Measurements from ENCODE around the gene HMG20A. TPM values are rescaled to one million over a fixed set of nuclear protein-coding genes. Genes with fewer than 3 reads are reported as not detected.
A peak's percentile ranks its signal among the peaks of the same experiment; 100 is the strongest.

The HMG20A gene
- 1 to 10 TPM; 6.5 to 7.0 TPM for polyA plus RNA-seq

GRCh38 chr15:77420610-77421369 lies at the start of gene HMG20A:
Gene HMG20A (plus strand): TSS chr15:77420888. CDS start chr15:77458408, 37,520 bp downstream.
- no peaks in the 10 kb centered on the region for H3K4me1 ChIP-seq (ENCODE audit: control insufficient read depth in 2 of 2, insufficient read depth in 2 of 2, low read length in 1 of 2)
- 0 to 1% methylated on average over 24 to 25 of the region's 25 CpGs for WGBS, 2 donors

DNA sequence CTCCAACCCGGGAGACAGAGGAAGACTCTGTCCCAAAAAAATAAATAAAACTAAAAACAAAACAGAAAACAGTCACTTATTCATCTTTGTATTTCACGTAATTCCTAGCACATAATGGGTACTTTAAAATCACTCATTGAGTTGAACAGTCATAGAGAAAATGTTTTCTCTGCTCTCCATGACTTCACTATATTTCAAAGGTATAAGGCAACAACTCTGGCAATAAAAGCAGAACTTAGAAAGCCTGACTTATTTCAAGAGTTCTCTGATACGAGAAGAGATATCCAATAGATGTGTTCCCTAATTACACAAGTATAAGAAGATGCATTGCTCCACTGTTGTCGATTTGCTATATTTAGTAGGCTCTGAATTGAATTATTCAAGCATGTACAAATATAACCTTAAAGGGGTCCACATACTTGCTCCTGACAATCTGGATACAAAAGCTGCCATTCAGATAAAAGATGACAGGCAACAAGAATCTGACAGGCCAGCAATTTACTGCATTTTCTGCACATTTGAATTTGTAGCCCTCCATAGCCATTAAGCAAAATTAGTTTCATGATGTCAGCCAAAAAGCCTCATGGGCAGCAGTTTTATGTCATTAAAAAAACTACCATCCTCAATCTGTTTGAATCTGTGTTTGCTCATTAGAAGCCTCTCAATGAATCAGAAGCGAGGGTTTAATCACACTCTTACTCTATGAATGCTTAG lies 48.7 kb upstream of the HMG20A start:
- H3K27me3 ChIP-seq (ENCODE audit: control insufficient read depth in 1 of 2, insufficient read depth in 2 of 2, low read length in 2 of 2), result no peaks in the 10 kb centered on the region
- H3K4me1 ChIP-seq (ENCODE audit: control insufficient read depth in 2 of 2, insufficient read depth in 2 of 2, low read length in 1 of 2), result no peaks in the 10 kb centered on the region
- no peak overlapping the region for H3K4me3 ChIP-seq (ENCODE audit: low read depth in 1 of 2, low read length in 2 of 2)
- H3K9me3 ChIP-seq (ENCODE audit: control insufficient read depth in 2 of 2, insufficient read depth in 1 of 2, low read depth in 1 of 2, low read length in 1 of 2), result no peaks in the 10 kb centered on the region
- no peaks in the 10 kb centered on the region for H3K36me3 ChIP-seq (ENCODE audit: control insufficient read depth in 2 of 2, insufficient read depth in 2 of 2, low read length in 1 of 2)
- WGBS, 2 donors, result 86 to 90% methylated on average over 5 of the region's 5 CpGs
- H3K27ac ChIP-seq (ENCODE audit: low read depth in 2 of 2, low read length in 1 of 2), result no peak overlapping the region

More at GRCh38 chr15:77420610-77421369, at the start of gene HMG20A:
- H3K27me3 ChIP-seq (ENCODE audit: control insufficient read depth in 1 of 2, insufficient read depth in 2 of 2, low read length in 2 of 2), result no peaks in the 10 kb centered on the region
- peak within 1 kb of the TSS; percentile 94 to 96 for H3K27ac ChIP-seq (ENCODE audit: low read depth in 2 of 2, low read length in 1 of 2)
- peak within 1 kb of the TSS; percentile 88 to 99 for H3K4me3 ChIP-seq (ENCODE audit: low read depth in 1 of 2, low read length in 2 of 2)
- H3K36me3 ChIP-seq (ENCODE audit: control insufficient read depth in 2 of 2, insufficient read depth in 2 of 2, low read length in 1 of 2), result no peaks in the 10 kb centered on the region
- no peaks in the 10 kb centered on the region for H3K9me3 ChIP-seq (ENCODE audit: control insufficient read depth in 2 of 2, insufficient read depth in 1 of 2, low read depth in 1 of 2, low read length in 1 of 2)

DNA sequence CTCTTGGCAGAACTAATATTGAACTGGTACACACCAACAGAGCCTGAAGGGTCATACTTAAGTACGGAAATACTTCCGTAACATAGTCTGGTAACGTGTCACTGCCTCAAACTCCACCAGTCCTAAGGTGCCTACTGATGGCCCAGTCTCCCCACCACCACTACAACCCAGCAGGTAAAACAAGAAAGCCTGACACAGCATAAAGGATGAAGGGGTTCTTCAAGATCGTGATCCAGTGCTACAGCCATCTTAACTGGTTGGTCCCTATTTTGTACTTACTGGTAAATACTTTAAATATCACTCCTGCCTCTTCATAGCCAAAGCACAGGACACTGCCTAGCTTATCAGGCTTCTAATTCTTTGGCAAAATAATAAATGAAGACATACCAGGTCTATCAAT lies 47.2 kb upstream of the HMG20A start:
- WGBS, 2 donors, result 73 to 82% methylated on average over 4 of the region's 4 CpGs

DNA sequence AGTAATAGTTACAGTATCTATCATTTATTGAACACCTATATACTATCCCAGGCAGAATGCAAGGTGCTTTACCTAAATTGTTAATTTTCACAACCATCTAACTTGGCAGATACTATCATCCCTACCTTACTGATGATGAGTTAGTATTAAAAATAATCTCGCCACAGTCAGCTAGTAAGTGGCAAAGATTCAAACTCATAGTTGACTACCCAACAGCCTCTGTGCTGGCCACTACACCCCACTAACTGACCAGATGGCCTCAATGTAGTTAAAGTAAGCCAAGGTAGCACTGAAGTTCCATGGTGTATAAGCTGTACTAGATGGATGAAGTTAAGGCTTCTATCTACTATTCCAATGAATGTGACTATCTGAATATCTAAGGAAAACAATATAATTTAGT lies 45.6 kb upstream of the HMG20A start:
- Histone ChIP-seq H3K27ac (ENCODE audit: low read depth in 2 of 2, low read length in 1 of 2) (no peak overlapping the region), H3K27me3 (ENCODE audit: control insufficient read depth in 1 of 2, insufficient read depth in 2 of 2, low read length in 2 of 2) (no peaks in the 10 kb centered on the region), H3K4me1 (ENCODE audit: control insufficient read depth in 2 of 2, insufficient read depth in 2 of 2, low read length in 1 of 2) (no peaks in the 10 kb centered on the region), H3K36me3 (ENCODE audit: control insufficient read depth in 2 of 2, insufficient read depth in 2 of 2, low read length in 1 of 2) (no peaks in the 10 kb centered on the region), H3K4me3 (ENCODE audit: low read depth in 1 of 2, low read length in 2 of 2) (no peak overlapping the region), H3K9me3 (ENCODE audit: control insufficient read depth in 2 of 2, insufficient read depth in 1 of 2, low read depth in 1 of 2, low read length in 1 of 2) (no peaks in the 10 kb centered on the region)
- WGBS, 2 donors, result 94 to 98% methylated on average over 1 of the region's 1 CpG

More for the DNA sequence above, 47.2 kb upstream of the HMG20A start:
- Histone ChIP-seq H3K27me3 (ENCODE audit: control insufficient read depth in 1 of 2, insufficient read depth in 2 of 2, low read length in 2 of 2) (no peaks in the 10 kb centered on the region), H3K36me3 (ENCODE audit: control insufficient read depth in 2 of 2, insufficient read depth in 2 of 2, low read length in 1 of 2) (no peaks in the 10 kb centered on the region), H3K27ac (ENCODE audit: low read depth in 2 of 2, low read length in 1 of 2) (no peak overlapping the region), H3K4me1 (ENCODE audit: control insufficient read depth in 2 of 2, insufficient read depth in 2 of 2, low read length in 1 of 2) (no peaks in the 10 kb centered on the region), H3K9me3 (ENCODE audit: control insufficient read depth in 2 of 2, insufficient read depth in 1 of 2, low read depth in 1 of 2, low read length in 1 of 2) (no peaks in the 10 kb centered on the region), H3K4me3 (ENCODE audit: low read depth in 1 of 2, low read length in 2 of 2) (no peak overlapping the region)

GRCh38 chr15:77376770-77377169 lies 43.9 kb upstream of the HMG20A start:
- WGBS, 2 donors, result 82 to 94% methylated on average over 1 of the region's 1 CpG
- Histone ChIP-seq H3K4me3 (ENCODE audit: low read depth in 1 of 2, low read length in 2 of 2) (no peak overlapping the region), H3K27me3 (ENCODE audit: control insufficient read depth in 1 of 2, insufficient read depth in 2 of 2, low read length in 2 of 2) (no peaks in the 10 kb centered on the region), H3K4me1 (ENCODE audit: control insufficient read depth in 2 of 2, insufficient read depth in 2 of 2, low read length in 1 of 2) (no peaks in the 10 kb centered on the region), H3K36me3 (ENCODE audit: control insufficient read depth in 2 of 2, insufficient read depth in 2 of 2, low read length in 1 of 2) (no peaks in the 10 kb centered on the region), H3K27ac (ENCODE audit: low read depth in 2 of 2, low read length in 1 of 2) (no peak overlapping the region), H3K9me3 (ENCODE audit: control insufficient read depth in 2 of 2, insufficient read depth in 1 of 2, low read depth in 1 of 2, low read length in 1 of 2) (no peaks in the 10 kb centered on the region)

GRCh38 chr15:77380033-77380432 lies 40.7 kb upstream of the HMG20A start:
- no peaks in the 10 kb centered on the region for H3K4me1 ChIP-seq (ENCODE audit: control insufficient read depth in 2 of 2, insufficient read depth in 2 of 2, low read length in 1 of 2)
- H3K4me3 ChIP-seq (ENCODE audit: low read depth in 1 of 2, low read length in 2 of 2), result no peak overlapping the region
- no peaks in the 10 kb centered on the region for H3K9me3 ChIP-seq (ENCODE audit: control insufficient read depth in 2 of 2, insufficient read depth in 1 of 2, low read depth in 1 of 2, low read length in 1 of 2)
- 85 to 97% methylated on average over 4 of the region's 4 CpGs for WGBS, 2 donors
- no peaks in the 10 kb centered on the region for H3K27me3 ChIP-seq (ENCODE audit: control insufficient read depth in 1 of 2, insufficient read depth in 2 of 2, low read length in 2 of 2)
- H3K27ac ChIP-seq (ENCODE audit: low read depth in 2 of 2, low read length in 1 of 2), result no peak overlapping the region
- H3K36me3 ChIP-seq (ENCODE audit: control insufficient read depth in 2 of 2, insufficient read depth in 2 of 2, low read length in 1 of 2), result no peaks in the 10 kb centered on the region

- no peak overlapping the region for H3K27ac ChIP-seq (ENCODE audit: low read depth in 2 of 2, low read length in 1 of 2)
- no peaks in the 10 kb centered on the region for H3K9me3 ChIP-seq (ENCODE audit: control insufficient read depth in 2 of 2, insufficient read depth in 1 of 2, low read depth in 1 of 2, low read length in 1 of 2)
- no peak overlapping the region for H3K4me3 ChIP-seq (ENCODE audit: low read depth in 1 of 2, low read length in 2 of 2)
- H3K4me1 ChIP-seq (ENCODE audit: control insufficient read depth in 2 of 2, insufficient read depth in 2 of 2, low read length in 1 of 2), result no peaks in the 10 kb centered on the region
- no peaks in the 10 kb centered on the region for H3K27me3 ChIP-seq (ENCODE audit: control insufficient read depth in 1 of 2, insufficient read depth in 2 of 2, low read length in 2 of 2)
- H3K36me3 ChIP-seq (ENCODE audit: control insufficient read depth in 2 of 2, insufficient read depth in 2 of 2, low read length in 1 of 2), result no peaks in the 10 kb centered on the region
Measured at GRCh38 chr15:77384086-77384485, 36.6 kb upstream of the HMG20A start.

DNA sequence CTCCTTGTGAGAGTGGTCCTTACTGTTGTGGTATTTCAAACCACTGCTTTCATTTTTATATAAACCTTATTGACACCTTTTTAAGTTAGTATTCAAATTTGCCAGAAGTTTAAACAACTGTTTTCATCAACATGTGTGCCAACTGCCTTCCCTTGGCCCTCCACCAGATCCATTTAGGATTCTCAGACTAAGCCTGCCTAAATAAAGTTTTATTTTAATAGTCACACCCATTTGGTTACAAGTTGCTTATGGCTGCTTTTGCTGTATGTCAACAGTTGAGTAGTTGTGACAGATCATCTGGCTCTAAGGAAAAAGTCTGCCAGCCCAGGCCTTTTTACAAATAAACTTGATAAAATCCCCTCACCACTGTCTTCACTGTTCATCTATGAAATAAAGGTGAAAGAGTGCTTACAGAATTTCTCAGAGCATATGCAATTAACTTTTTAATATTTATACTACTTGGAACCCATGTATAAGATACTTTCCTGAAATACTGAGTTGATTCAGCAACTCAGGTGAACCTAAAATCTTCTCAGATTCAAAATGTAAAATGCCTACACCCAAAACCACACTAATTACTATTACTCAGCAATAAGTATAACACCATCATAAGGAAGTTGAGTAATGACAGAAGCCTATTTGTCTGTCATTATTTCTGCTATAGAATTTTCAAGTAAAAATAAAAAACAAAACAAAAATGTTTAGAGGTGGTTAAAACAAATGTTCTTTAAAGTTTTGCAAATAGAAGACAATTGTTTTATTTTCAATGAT lies 35.9 kb upstream of the HMG20A start:
- H3K4me1 ChIP-seq (ENCODE audit: control insufficient read depth in 2 of 2, insufficient read depth in 2 of 2, low read length in 1 of 2), result no peaks in the 10 kb centered on the region
- no peaks in the 10 kb centered on the region for H3K27me3 ChIP-seq (ENCODE audit: control insufficient read depth in 1 of 2, insufficient read depth in 2 of 2, low read length in 2 of 2)
- H3K27ac ChIP-seq (ENCODE audit: low read depth in 2 of 2, low read length in 1 of 2), result no peak overlapping the region
- no peak overlapping the region for H3K4me3 ChIP-seq (ENCODE audit: low read depth in 1 of 2, low read length in 2 of 2)
- H3K9me3 ChIP-seq (ENCODE audit: control insufficient read depth in 2 of 2, insufficient read depth in 1 of 2, low read depth in 1 of 2, low read length in 1 of 2), result no peaks in the 10 kb centered on the region
- no peaks in the 10 kb centered on the region for H3K36me3 ChIP-seq (ENCODE audit: control insufficient read depth in 2 of 2, insufficient read depth in 2 of 2, low read length in 1 of 2)

DNA sequence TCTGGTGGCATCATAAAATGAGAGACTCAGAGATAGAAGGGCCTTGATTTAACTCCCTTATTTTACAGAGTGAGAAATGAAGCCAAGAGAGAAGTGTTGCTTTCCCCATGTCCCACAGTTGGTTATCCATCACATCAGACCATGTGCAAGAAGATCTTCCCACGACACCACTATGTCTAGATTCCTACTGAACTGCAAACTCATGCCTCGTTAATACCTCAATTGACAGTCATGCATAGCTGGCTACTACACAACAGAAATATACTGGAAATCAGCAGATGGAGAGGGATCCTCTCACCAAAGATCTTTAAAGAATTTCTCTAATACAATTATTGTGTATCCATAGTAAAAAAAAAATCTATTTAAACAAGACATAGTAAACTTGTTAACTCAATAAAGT lies 34.1 kb upstream of the HMG20A start:
- no peak overlapping the region for H3K4me3 ChIP-seq (ENCODE audit: low read depth in 1 of 2, low read length in 2 of 2)
- H3K4me1 ChIP-seq (ENCODE audit: control insufficient read depth in 2 of 2, insufficient read depth in 2 of 2, low read length in 1 of 2), result no peaks in the 10 kb centered on the region
- WGBS, 2 donors, result 83 to 88% methylated on average over 2 of the region's 2 CpGs
- H3K27ac ChIP-seq (ENCODE audit: low read depth in 2 of 2, low read length in 1 of 2), result no peak overlapping the region
- H3K9me3 ChIP-seq (ENCODE audit: control insufficient read depth in 2 of 2, insufficient read depth in 1 of 2, low read depth in 1 of 2, low read length in 1 of 2), result no peaks in the 10 kb centered on the region
- H3K36me3 ChIP-seq (ENCODE audit: control insufficient read depth in 2 of 2, insufficient read depth in 2 of 2, low read length in 1 of 2), result no peaks in the 10 kb centered on the region
- no peaks in the 10 kb centered on the region for H3K27me3 ChIP-seq (ENCODE audit: control insufficient read depth in 1 of 2, insufficient read depth in 2 of 2, low read length in 2 of 2)

Data from esophagus (tissue), 2 donors.